H1 (cell line): Measurements from ENCODE around the gene TUBB1.

Source experiments
- BRCA1 ChIP-seq: IDR thresholded peaks from 2 replicates; pipeline ENCODE4 v1.6.1; 2012; ENCODE audit warnings: low read depth, low read length, improper control_type of control experiment
- CHD1 ChIP-seq: IDR thresholded peaks from 2 replicates; pipeline ENCODE4 v1.6.1; 2012; ENCODE audit warnings: low read depth, low read length, improper control_type of control experiment
- CHD2 ChIP-seq: IDR thresholded peaks from 2 replicates; pipeline ENCODE4 v1.6.1; 2012; ENCODE audit warnings: low read length, improper control_type of control experiment
- CTCF ChIP-seq, 3 experiments: IDR thresholded peaks; 1 replicate in 2 of 3; 2 replicates in 1 of 3; pipeline versions ENCODE4 v1.5.1 to v1.6.1; 2011; ENCODE audit warnings: low read length in 3 of 3, mild to moderate bottlenecking in 3 of 3, inconsistent platforms in 2 of 3, low read depth in 1 of 3, moderate library complexity in 1 of 3; ENCODE audit not compliant: insufficient read depth in 1 of 3; ENCODE audit errors: control extremely low read depth in 1 of 3
- EP300 ChIP-seq, 2 experiments: IDR thresholded peaks; 1 replicate in 1 of 2; 2 replicates in 1 of 2; pipeline ENCODE4 v1.6.1; 2011 to 2012; ENCODE audit warnings: low read depth in 2 of 2, low read length in 2 of 2, mild to moderate bottlenecking in 2 of 2, borderline replicate concordance in 1 of 2, inconsistent platforms in 1 of 2, moderate library complexity in 1 of 2
- GABPA ChIP-seq: IDR thresholded peaks from 2 replicates; pipeline ENCODE4 v1.6.1; 2011; ENCODE audit warnings: mild to moderate bottlenecking, low read length, moderate library complexity, borderline replicate concordance; ENCODE audit not compliant: insufficient read depth
- MAFK ChIP-seq: IDR thresholded peaks from 2 replicates; pipeline ENCODE4 v1.6.1; 2012; ENCODE audit warnings: low read depth, mild to moderate bottlenecking, improper control_type of control experiment, low read length
- POLR2AphosphoS5 ChIP-seq: IDR thresholded peaks from 2 replicates; pipeline ENCODE4 v1.6.1; 2011; ENCODE audit warnings: low read depth, low read length
- SRF ChIP-seq: IDR thresholded peaks from 2 replicates; pipeline ENCODE4 v1.6.1; 2011; ENCODE audit warnings: mild to moderate bottlenecking, low read depth, low read length, moderate library complexity
- TAF1 ChIP-seq: IDR thresholded peaks from 2 replicates; pipeline ENCODE4 v1.6.1; 2011; ENCODE audit warnings: mild to moderate bottlenecking, low read depth, low read length
- TBP ChIP-seq: IDR thresholded peaks from 2 replicates; pipeline ENCODE4 v1.6.1; 2011; ENCODE audit warnings: low read depth, low read length, improper control_type of control experiment
- YY1 ChIP-seq: IDR thresholded peaks from 2 replicates; pipeline ENCODE4 v1.6.1; 2011; ENCODE audit warnings: low read depth, mild to moderate bottlenecking, low read length

DNA sequence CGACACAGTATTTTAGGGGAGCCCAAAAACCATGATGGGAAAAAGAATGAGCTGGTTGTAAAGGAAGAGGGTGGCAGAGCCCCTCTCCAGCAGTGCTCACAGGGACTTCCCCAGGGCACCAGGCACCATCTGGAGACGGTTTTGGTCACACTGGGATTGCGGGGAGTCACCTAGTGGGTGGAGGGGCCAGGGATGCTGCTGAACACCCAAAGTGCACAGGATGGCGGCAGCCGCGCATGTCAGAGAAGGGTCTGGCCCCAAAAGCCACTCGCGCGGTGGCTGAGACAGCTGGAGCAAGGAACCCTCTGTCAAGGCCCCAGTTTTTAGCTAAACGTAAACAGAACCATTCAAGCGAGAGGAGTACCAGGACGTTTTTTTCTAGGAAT is 23.0 kb upstream of the TUBB1 start:
- TF ChIP-seq MAFK (no peak), CTCF (IDR thresholded peaks at IDR 0.05; ENCODE audit: control extremely low read depth in 1 of 3, insufficient read depth in 1 of 3, low read depth in 1 of 3, low read length in 3 of 3) (no peak), EP300 (IDR thresholded peaks at IDR 0.05; ENCODE audit: borderline replicate concordance in 1 of 2, low read depth in 2 of 2, low read length in 2 of 2) (no peak), CHD2 (no peak), BRCA1 (no peak), TBP (no peak), CHD1 (no peak), TAF1 (no peak), POLR2AphosphoS5 (no peak), GABPA (no peak), YY1 (no peak), SRF (no peak)
